ENCODE measurements around the gene MRGPRE. TPM values are rescaled to one million over a fixed set of nuclear protein-coding genes. Genes with fewer than 3 reads are reported as not detected.
A peak's percentile ranks its signal among the peaks of the same experiment; 100 is the strongest.

Gene MRGPRE
- total RNA-seq, 1 donor from 2014 or later, result 0.42 TPM

DNA sequence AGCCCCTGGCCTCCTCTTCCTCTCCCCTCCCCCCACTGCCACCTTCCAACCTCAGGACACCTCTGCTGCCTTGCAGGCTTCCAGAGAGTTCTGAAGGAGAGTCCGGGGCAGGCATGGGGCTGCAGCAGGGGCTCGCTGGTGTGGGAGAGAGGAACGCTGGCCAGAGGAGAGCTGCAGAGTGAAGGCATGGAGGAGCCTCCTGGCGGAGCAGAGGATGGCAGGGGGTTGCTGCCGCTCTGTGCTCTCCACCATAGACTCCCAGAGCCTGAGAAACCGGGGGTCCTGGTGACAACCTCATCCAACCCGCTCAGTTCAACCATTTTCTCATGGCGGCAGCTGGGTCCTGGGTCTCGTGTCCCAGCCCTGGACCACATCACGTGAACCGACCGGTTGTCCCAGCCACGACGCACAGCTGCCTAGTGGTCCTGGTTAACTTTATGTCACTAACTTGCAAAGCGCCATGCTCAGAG lies 31.1 kb downstream of the MRGPRE start:
- peak; percentile 15 for DNase-seq
- no peak for ATAC-seq
- intact Hi-C loops (cut with micrococcal nuclease), result no loop called here

DNA sequence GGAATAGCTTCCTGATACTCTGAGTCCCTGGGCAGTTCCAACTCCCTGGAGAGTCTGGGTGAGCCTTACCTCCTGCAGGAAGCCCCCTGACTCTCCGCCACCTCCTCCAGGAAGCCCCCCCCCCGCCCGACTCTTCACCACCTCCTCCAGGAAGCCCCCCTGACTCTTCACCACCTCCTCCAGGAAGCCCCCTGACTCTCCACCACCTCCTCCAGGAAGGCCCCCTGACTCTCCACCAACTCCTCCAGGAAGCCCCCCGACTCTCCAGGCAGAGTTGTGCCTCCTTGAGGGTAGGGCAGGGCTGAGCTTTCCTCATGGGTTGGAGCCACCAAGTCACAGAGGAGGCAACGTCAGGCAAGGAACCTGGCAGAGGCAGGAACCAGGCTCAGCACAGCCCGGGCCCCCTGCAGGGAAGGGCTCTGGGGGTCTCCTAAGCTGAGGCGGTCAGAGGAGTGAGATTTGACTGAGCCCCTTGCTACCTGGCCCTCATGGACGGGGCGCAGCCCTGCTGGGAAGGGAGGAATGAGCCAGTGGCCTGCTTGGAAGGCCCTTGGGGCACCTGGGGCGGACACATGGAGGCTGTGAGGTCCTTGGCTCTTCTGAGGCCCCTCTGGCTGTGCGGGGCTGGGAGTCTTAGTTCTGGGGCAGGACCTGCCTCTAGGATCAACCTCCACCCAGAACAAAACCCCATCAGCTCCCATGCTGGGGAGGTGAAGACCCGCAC lies 31.7 kb downstream of the MRGPRE start:
- DNase-seq (peak; percentile 18), ATAC-seq (no peak)
- intact Hi-C loops (cut with micrococcal nuclease), result no loop called here

DNA sequence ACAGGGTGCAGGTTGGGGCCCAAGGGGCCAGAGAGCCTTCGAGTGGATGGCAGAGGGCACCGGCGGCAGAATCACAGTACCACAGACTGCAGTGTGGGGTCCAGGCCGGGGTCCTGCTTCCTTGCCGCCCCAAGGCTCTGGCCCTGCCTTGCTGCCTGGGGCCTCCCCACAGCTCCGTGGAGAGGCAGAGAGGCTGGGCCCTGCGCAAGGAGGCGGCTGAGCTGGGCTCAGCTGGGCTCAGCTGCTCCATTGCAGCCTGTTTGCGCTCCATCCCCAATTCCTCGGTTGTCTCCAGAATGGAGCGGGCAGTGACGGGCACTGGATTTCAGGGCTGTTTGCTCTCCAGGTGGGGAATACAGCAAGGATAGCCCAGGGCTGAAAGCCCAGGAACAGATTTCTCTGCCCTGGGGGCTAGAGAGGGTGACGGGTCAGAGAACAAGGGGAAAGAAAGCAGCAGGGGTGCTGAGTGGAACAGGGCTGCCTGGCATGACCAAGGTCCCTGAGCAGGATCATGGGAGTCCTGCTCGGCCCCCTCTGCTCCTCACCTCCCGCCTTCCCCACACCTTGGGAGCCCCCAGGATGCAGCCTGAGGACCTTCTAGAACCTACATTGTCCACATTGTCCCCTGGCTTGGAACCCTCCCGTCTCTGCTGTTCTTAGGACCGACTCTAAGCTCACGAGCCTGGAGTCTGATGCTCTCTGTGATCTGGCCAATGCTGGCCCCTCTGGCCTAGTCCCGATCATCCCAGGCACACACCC lies 32.5 kb downstream of the MRGPRE start:
- intact Hi-C loops (cut with micrococcal nuclease), result no loop called here
- peak; percentile 26 for DNase-seq
- no peak for ATAC-seq

DNA sequence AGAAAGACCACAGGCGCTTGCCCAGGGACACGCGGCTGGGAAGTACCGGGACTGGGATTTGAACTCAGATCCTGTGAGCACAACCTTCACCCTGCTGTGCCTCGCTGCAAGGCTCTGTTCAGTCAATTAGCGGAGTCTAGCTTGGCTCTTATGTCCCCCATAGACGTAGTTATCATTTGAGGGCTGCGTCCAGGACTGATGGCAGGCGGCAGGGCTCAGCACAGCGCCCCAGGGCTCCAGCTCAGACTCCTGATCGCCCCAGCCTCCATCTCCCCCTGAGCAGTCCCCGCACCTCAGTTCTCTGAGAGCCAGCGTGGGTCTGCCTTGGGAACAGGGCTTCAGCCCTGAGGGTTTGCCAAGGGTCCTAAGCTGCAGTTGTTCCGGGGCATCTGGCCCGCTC lies 33.4 kb downstream of the MRGPRE start:
- intact Hi-C loops (cut with micrococcal nuclease), result no loop called here
- ATAC-seq (no peak), DNase-seq (peak; percentile 5)

DNA sequence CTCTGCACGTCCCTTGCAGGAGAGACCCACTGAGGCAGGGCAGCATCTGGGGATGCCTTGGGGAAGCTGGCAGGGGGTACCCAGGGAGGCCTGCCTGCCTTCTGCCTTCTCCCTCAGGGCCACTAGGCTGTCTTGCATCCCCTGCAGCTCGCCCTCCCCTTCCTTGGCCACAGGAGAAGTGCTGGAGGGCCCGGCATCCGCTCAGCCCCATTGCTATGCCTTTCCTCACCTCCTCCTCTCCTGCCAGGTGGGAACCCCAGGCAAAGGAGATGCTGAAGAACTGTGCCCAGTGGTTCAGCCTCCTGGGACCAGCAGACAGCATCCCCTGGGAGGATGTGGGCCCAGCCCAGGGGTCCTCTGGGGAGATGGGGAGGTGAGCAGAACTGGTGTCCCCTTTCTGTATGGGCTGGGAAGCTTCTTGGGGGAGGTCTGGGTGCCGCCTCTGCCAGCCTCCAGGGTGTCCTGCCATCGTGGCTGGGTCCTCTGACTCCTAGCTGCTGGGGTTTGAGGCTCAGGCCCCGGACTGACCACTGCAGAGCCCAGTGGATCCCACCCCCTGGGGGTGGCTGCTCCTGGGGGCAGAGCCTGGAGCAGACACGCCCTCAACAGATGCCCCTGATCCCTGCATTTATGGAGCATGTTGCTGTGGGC lies 34.2 kb downstream of the MRGPRE start:
- ATAC-seq (no peak), DNase-seq (no peak)
- intact Hi-C loops (cut with micrococcal nuclease), result no loop called here

DNA sequence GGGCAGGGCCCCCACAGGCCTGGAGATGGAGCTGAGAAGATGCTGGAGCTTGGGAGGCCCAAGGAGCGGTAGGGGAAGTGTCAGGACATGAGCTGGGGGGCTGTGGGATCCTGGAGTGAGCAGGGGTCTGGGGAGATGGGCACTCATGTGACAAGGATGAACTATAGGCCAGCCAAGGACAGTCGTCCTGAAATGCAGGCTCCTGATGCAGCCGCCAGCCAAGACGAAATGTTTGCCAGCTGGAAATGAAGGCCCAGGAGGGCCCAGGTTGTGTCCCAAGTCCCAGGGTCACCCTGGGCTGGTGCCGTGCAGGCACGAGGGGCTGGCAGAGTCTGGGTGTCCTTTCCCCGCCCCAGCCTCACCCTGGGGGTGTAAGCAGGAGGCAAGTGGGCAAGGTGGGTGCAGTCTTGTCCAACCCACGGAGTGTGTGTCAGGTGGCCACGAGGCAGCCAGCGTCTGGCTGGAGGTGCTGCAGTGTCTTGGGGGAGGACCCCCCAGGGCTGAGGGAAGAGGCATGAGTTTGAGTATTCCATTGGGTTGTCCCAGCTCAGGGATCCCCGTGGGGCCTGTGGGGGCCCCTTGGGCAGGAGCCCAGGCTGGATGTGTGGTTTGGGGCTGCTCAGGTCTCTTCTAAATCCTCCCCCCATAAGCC lies 35.0 kb downstream of the MRGPRE start:
- intact Hi-C loops (cut with micrococcal nuclease), result no loop called here
- ATAC-seq (no peak), DNase-seq (peak; percentile 12)

DNA sequence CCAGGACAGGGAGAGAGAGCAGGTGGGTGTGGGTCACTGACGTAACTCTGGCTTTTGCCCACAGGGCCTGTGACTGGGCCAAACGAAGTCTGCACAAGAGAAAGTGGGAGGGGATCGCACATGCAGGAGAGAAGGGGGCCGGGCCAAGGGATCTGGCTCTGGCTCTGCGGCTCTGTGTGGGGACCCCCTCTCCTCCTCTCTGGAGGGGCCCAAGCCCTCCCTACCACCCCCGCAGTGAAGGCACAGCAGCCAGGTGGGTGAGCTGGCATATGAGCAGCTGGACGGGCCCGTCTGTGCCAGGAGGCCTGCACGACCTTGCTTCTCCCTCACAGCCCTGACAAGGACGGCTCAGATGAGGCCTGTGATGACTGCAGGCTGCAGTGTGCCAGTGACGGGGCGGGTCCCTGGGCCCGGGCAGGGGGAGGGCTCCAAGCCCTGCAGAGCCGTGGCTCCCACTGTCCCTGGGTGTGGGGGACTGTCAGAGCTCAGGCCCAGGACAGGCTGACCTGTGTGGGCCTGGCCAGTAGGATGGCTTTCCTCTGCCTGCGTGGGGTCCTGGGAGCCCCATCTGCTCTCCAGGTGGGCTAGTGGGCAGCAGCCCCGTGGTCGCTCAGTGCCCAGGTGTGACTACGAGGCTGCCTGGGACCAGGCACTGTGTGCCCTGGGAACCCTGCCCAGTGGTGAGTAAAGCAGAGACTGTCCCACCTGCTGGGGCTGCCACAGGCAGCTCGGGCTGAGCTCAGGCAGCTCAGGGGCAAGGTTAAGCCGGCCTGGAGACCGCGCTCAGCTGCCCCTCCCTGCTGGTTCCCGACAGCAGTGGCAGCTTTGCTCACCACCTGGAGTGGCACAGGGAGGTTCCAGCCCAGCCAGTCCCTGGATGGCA lies 35.8 kb downstream of the MRGPRE start:
- peak; percentile 8 for DNase-seq
- intact Hi-C loops (cut with micrococcal nuclease), result no loop called here
- ATAC-seq, result peak; percentile 59

DNA sequence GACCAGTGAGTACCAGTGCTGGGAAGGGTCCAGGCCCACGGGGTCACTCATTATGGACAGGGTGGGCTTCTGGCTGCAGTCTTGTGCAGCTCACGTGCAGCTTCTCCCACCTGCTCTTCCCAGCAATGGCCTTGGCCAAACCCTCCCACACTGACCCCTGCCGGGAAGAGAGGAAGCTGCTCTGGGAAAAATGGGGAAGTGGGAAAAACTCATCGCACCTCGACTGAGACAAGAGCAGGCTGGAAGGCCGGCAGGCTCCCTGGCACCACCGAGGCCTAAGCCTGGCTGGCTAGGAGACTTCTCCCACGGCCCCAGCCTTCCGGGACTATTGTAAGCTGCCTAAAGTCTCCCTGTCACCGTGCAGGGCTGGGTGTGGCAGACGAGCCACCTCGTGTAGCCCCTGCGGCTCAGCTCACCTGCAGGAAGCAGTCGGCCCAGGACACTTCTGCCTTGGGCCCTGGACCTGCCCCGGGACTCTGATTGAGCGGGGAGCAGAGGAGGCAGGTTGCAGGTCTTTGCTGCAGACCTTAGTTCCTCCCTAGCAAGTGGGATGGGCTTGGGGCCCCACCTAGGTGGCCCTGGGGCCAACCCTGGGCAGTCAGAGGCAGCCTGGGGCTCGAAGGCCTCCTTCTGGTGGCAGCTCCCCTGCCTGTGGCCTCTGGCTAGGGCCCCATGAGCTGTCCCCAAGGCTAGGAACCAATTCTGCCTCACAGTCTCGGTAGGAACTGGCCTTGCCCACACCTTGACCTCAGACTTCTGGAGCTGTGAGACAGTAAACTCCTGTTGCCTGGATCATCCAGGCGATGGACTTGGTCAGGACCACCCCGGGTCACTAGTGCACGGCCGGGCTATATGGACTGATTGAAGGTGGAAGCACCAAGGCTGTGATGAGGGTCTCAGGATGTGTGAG lies 36.7 kb downstream of the MRGPRE start:
- ATAC-seq (peak; percentile 33), DNase-seq (no peak)
- intact Hi-C loops (cut with micrococcal nuclease), result no loop called here

DNA sequence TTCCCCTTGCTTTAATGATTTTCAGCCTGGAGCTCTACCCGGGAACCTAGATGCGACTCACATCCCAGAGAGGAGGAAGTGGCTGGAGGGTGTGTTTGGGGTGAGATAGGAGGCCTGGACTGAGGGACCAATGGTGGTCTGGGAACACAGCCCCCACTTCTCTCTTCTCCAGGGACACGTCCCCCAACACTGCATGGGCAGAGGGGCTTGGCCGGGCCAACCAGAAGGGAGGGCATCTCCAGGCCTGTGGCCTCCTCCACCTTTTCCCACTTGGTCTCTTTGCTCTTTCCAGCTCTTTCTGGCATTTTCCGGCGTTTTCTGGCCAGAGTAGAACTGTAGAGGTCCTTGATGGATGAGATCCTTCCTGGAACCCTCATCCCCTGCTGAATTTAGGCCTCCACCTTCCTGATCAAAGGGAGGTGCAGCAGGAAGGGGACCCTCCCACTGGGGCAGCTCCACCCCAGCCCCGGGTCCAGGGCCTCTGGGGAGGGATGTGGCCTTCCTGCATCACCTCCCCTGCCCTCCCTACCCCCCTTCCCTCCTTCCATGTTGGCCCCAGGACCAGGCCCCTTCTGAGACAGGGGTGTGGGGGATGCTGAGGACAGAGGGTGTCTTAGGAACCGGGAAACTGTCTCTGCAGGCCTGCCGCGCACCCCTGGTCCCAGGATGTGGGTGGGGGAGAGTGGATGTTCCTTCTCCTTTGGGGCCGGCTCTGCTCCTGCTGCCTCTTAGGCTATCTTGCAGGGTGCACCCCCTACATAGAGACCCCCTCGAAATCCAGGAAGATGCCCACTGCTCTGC lies 38.0 kb downstream of the MRGPRE start:
- DNase-seq (no peak), ATAC-seq (no peak)
- intact Hi-C loops (cut with micrococcal nuclease), result no loop called here

DNA sequence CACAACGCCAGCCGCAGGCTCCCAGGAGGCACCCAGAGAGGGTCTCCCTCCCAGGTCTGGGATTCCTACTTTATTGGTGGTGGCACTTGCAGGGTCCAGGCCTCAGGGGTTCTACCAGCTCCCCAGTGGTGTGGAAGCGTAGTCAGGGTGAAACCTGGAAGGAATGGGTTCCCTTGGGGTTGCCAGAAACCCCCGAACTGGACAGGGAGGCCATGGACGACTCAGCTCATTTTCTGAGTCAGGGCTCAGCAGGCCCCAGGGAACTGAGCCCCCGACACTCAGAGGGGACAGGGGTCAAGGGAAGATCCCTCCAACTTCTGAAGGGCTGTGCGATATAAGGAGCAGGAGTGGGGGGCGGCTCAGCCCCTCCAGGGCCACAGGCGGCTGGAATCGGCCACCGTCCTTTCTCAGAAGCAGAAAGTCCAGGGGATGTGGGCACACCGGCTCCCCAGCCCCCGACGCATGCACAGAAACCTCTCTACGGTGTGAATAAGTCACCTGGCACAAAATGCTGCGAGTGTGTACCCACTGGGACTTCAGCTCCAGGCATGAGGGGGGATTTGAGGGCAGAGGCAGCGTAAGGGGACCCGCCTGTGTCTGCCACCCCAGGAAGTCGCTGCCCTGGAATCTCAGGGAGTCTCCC lies 38.7 kb downstream of the MRGPRE start:
- ATAC-seq (no peak), DNase-seq (no peak)
- intact Hi-C loops (cut with micrococcal nuclease), result no loop called here

DNA sequence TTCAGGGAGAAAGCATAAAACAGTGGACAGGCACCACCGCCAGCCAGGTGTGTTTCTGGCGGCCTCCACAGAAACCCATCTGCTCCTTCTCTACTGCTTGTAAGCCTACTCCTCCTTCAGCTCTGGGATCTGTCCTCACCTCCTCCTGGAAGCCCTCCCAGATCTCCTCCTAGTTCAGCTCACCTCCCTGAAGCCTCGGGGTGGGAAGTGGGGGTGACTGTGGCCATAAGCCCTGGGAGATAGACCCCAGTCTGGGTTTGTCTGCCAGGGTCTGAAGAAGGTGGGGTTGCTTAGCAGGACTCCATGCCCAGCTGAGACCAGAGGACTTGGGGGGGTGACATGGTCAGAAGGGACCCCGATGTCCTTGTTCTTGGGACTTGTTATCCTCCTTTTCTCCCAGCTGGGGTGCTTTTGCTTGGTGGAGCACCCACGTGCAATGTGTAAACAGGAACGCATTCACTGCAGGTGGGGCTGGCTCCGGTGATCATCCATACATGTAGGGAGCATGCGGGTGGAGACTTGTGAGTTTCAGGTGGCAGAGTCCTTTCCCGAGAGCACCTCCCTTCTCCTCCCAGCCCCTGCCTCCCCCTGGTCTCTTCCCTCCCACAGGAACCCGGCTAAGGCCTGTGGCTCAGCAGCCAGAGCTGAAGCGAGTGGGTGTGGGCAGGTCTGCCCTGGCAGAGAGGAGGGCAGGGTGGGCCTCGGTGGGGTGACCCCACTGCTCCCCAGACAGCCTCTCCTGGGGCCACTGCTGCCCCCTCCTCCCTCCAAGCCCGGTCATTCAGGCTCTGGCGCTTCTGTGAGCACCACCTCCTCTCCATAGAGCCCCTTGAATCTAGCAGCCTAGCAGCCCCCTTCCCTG lies 39.5 kb downstream of the MRGPRE start:
- intact Hi-C loops (cut with micrococcal nuclease), result no loop called here

DNA sequence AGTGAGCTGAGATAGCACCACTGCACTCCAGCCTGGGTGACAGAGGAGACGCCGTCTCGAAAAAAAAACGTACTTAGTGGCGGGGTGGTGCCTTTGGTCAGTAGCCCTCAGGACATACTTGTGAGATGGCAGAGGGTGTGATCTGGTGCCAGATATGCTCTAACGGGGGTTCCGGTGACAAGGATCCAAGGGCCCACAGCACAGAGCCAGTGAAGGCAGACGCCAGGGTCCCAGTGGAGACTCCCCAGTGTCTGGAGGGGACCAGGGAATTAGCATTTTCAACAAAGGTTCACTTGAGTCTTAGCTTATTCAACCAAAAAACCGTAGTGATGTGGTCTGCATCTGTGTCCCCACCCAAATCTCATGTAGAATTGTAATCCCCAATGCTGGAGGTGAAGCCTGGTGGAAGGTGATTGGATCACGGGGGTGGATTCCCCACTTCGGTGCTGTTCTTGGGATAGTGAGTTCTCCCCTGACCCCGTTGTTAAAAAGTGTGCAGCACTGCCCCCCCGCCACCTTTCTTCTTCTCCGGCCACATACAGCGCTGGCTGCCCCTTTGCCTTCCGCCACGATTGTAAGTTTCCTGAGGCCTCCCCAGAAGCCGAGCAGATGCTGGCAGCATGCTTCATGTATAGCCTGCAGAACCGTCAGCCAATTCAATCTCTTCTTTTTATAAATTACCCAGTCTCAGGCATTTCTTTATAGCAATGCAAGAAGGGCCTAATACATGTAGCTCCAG lies 40.5 kb downstream of the MRGPRE start:
- DNase-seq (no peak), ATAC-seq (no peak)
- intact Hi-C loops (cut with micrococcal nuclease), result no loop called here

More for the DNA sequence above, 39.5 kb downstream of the MRGPRE start:
- DNase-seq (no peak), ATAC-seq (no peak)

DNA sequence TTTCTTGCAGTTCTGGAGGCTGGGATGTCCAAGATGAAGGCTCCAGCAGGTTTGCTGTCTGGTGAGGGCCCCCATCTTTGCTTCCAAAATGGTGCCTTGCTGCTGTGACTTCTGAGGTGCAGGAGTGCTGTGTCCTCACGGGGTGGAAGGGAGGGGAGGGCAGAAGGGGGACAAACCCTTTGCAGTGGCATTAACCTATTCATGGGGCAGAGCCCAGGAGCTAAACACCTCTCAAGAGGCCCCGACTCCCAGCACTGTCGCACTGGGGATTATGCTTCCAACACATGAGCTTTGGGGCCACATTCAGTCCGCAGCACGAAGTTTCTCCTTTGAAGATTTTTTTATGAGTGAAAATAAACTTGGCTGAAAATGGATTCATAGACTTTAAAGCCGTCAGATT lies 41.6 kb downstream of the MRGPRE start:
- intact Hi-C loops (cut with micrococcal nuclease), result no loop called here
- ATAC-seq, result no peak
- DNase-seq, result no peak

DNA sequence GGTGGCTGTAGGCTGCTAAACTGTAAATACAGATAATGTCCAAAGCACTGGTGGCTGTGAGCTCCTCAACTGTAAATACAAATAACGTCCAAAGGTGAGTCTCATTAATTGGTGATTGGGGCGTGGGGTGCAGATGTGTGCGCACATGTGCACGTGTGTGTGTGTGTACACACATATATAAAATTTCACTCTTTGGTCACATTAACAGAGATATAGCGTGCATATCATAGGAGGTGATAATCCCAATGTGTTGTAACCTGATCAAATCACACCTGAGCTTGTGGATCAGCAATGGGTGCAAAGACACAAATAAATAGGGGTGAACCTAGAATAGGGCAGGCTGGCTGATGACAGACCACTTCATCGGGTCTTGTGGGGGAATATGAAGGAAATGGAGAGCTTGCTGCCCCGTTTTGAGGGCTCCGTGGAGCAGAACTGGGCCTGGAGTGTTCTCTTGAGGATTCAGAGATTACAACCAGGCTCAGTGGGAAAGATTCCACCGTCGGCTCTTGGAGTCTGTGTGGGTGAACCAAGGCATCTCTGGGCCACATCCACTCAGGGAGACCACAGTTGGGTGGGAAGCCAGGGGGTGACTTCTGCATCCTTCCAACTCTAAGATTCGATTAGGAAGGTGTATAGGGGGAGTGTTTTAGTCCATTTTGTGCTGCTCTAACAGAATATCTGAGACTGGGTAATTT lies 42.2 kb downstream of the MRGPRE start:
- intact Hi-C loops (cut with micrococcal nuclease), result no loop called here
- no peak for ATAC-seq

More for the DNA sequence above, 42.2 kb downstream of the MRGPRE start:
- DNase-seq, result peak; percentile 6

All from left ventricle myocardium superior (tissue), 1 donor.